ENCODE data around the gene PRIM1.
"Not testable (repeated sequence)": the region's sequence is repeated elsewhere in the genome, so short reads cannot be mapped to it uniquely, and the experiment has no call there.

- TF ChIP-seq POLR2AphosphoS5 (IDR thresholded peaks at IDR 0.05; ENCODE audit: low read depth, low read length); CTCF (IDR thresholded peaks at IDR 0.05); SIN3A (IDR thresholded peaks at IDR 0.05; ENCODE audit: borderline replicate concordance, insufficient read depth, low read depth, low read length): not testable (repeated sequence)
- TF ChIP-seq, protein P1, sequence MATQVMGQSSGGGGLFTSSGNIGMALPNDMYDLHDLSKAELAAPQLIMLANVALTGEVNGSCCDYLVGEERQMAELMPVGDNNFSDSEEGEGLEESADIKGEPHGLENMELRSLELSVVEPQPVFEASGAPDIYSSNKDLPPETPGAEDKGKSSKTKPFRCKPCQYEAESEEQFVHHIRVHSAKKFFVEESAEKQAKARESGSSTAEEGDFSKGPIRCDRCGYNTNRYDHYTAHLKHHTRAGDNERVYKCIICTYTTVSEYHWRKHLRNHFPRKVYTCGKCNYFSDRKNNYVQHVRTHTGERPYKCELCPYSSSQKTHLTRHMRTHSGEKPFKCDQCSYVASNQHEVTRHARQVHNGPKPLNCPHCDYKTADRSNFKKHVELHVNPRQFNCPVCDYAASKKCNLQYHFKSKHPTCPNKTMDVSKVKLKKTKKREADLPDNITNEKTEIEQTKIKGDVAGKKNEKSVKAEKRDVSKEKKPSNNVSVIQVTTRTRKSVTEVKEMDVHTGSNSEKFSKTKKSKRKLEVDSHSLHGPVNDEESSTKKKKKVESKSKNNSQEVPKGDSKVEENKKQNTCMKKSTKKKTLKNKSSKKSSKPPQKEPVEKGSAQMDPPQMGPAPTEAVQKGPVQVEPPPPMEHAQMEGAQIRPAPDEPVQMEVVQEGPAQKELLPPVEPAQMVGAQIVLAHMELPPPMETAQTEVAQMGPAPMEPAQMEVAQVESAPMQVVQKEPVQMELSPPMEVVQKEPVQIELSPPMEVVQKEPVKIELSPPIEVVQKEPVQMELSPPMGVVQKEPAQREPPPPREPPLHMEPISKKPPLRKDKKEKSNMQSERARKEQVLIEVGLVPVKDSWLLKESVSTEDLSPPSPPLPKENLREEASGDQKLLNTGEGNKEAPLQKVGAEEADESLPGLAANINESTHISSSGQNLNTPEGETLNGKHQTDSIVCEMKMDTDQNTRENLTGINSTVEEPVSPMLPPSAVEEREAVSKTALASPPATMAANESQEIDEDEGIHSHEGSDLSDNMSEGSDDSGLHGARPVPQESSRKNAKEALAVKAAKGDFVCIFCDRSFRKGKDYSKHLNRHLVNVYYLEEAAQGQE (IDR thresholded peaks at IDR 0.05; ENCODE audit: insufficient read depth in 1 of 2, low read depth in 2 of 2, low read length in 1 of 2): not testable (repeated sequence)
Observed at GRCh38 chr12:56726196-56726675, 25.9 kb downstream of the PRIM1 start.
